HFFc6 (cell line): Measurements from ENCODE around the gene HELLS. TPM values are rescaled to one million over a fixed set of nuclear protein-coding genes. Genes with fewer than 3 reads are reported as not detected.
"Not testable (repeated sequence)": the region's sequence is repeated elsewhere in the genome, so short reads cannot be mapped to it uniquely, and the experiment has no call there.

Experiments used
- DNase-seq: peaks from one replicate; pipeline ENCODE4 v3.0.0-alpha.2; 2018
- H3K27ac Mint-ChIP-seq: 2 replicates; pipeline ENCODE4 v1.8.0; 2020; ENCODE audit warnings: mild to moderate bottlenecking, mixed read lengths
- H3K27me3 Mint-ChIP-seq: 2 replicates; pipeline ENCODE4 v1.8.0; 2021; ENCODE audit warnings: mild to moderate bottlenecking, moderate library complexity, mixed read lengths; ENCODE audit not compliant: insufficient read depth
- H3K36me3 Mint-ChIP-seq: 2 replicates; pipeline ENCODE4 v1.8.0; 2021; ENCODE audit warnings: low read depth, mixed read lengths
- H3K4me1 Mint-ChIP-seq: 2 replicates; pipeline ENCODE4 v1.8.0; 2020; ENCODE audit warnings: low read depth, mixed read lengths
- H3K4me3 Mint-ChIP-seq: 2 replicates; pipeline ENCODE4 v1.8.0; 2020; ENCODE audit warnings: mild to moderate bottlenecking, moderate library complexity, mixed read lengths
- H3K9me3 Mint-ChIP-seq: 2 replicates; pipeline ENCODE4 v1.8.0; 2020; ENCODE audit warnings: mild to moderate bottlenecking, mixed read lengths
- total RNA-seq, 6 experiments: library from RNA; stranded (reverse); fragmentation: NEBNext Ultra II Directional; extraction: Animal tissue kit (Norgen Biotek cat#: 25700); gene quantifications; 2 replicates in 1 of 6; 3 replicates in 5 of 6; pipeline ENCODE4 v1.2.3, GENCODE V29; 2021
- TF ChIP-seq, protein P1 (sequence below): fragments of 200-600 bp; sonication (generic); IDR thresholded peaks from 2 replicates; pipeline ENCODE4 v1.5.0; 2021; ENCODE audit warnings: antibody characterized with exemption, mild to moderate bottlenecking

Gene HELLS
- total RNA-seq, 6 experiments from 2014 or later, result 25.3 to 53.5 (median 50.9) TPM

DNA sequence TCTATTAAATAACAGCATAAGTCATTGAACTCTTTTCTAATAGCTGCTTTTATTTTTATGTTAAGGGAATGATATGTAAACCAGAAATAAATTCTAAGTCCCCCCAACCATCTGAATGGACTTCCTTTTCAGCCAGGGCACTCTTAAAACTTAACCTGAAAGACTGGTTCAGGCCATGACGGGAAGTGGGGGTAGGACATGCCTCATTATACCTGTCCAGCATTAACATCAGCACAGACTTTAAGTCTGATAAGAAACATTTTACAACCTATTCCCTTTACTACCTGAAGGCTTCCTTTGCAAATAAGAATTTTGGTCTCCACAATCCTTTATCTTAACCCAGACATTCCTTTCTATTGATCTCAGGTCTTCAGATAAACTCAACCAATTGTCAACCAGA is 81.9 kb downstream of the HELLS start:
- Mint-ChIP-seq H3K27ac (no peak overlapping the region), H3K36me3 (no peaks in the 10 kb centered on the region), H3K9me3 (no peaks in the 10 kb centered on the region), H3K4me1 (no peaks in the 10 kb centered on the region; the same call in 1 of the 2 replicates), H3K4me3 (no peak overlapping the region), H3K27me3 (no peaks in the 10 kb centered on the region; the same call in 1 of the 2 replicates)
- TF ChIP-seq, protein P1, sequence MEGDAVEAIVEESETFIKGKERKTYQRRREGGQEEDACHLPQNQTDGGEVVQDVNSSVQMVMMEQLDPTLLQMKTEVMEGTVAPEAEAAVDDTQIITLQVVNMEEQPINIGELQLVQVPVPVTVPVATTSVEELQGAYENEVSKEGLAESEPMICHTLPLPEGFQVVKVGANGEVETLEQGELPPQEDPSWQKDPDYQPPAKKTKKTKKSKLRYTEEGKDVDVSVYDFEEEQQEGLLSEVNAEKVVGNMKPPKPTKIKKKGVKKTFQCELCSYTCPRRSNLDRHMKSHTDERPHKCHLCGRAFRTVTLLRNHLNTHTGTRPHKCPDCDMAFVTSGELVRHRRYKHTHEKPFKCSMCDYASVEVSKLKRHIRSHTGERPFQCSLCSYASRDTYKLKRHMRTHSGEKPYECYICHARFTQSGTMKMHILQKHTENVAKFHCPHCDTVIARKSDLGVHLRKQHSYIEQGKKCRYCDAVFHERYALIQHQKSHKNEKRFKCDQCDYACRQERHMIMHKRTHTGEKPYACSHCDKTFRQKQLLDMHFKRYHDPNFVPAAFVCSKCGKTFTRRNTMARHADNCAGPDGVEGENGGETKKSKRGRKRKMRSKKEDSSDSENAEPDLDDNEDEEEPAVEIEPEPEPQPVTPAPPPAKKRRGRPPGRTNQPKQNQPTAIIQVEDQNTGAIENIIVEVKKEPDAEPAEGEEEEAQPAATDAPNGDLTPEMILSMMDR, result no peak
- DNase-seq, result no peak

DNA sequence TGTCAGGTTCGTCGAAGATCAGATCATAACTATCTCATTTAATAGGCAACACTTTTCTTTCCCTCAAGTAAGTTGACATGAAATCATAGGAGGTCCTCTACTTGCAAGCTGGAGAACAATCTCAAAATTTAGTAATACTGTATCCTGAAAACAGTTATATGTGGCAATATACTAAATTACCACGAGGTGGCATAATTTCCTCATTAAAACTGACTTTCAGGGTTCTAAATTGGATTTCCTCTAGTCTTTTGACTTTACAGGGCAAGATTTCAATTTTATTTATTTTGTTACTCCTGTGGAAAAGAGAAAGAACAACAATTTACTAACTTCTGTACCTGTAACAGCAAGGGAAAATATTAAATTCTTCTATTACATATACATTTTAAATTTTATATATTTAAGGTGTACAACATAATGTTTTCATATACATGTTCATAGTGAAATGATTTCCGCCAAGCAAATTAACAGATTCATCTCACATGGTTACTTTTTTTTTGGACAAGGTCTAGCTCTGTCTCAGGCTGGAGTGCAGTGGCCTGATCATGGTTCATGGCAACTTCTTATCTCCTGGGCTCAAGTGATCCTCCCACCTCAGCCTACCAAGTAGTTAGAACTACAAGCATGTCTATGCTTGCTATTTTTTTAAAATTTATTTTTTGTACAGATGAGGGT is 84.6 kb downstream of the HELLS start:
- DNase-seq, result peak; percentile 12
- no peak overlapping the region for H3K4me3 Mint-ChIP-seq
- no peaks in the 10 kb centered on the region; the same call in 1 of the 2 replicates for H3K27me3 Mint-ChIP-seq
- TF ChIP-seq, protein P1, result peak; percentile 84
- H3K27ac Mint-ChIP-seq, result no peak overlapping the region
- H3K36me3 Mint-ChIP-seq, result no peaks in the 10 kb centered on the region
- no peaks in the 10 kb centered on the region for H3K4me1 Mint-ChIP-seq
- peaks cover 3% of the 10 kb centered on the region; the same call in 1 of the 2 replicates for H3K9me3 Mint-ChIP-seq

DNA sequence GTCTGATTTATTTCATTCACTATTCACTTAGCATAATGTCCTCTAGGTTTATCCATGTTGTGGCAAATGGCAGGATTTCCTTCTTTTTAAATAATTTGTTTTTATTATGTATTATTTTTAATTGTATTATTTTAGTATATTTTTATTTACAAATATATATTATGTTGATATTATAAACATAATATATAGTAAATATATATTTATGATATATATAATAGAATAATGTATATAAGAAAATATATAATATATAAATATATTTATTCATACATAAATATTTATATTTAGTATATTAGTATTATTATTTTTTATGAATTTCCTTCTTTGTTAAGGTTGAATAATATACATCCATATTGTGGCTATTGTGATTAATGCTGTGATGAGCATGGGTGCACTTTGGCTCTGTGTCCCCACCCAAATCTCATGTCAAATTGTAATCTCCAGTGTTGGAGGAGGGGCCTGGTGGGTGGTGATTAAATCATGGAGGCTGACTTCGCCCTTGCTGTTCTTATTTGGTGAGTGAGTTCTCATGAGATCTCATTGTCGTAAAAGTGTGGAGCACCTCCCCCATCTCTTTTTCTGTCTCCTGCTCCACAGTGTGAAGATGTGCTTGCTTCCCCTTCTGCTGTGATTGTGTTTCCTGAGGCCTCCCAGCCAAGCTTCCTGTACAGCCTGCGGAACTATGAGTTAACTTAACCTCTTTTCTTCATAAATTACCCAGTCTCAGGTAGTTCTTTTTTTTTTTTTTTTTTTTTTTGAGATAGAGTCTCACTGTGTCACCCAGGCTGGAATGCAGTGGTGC is 85.7 kb downstream of the HELLS start:
- no peaks in the 10 kb centered on the region; the same call in 1 of the 2 replicates for H3K27me3 Mint-ChIP-seq
- no peaks in the 10 kb centered on the region for H3K36me3 Mint-ChIP-seq
- H3K27ac Mint-ChIP-seq, result no peak overlapping the region
- no peaks in the 10 kb centered on the region for H3K4me1 Mint-ChIP-seq
- H3K4me3 Mint-ChIP-seq, result no peak overlapping the region
- no peak for DNase-seq
- peaks cover 3% of the 10 kb centered on the region; the same call in 1 of the 2 replicates for H3K9me3 Mint-ChIP-seq
- TF ChIP-seq, protein P1, result no peak

DNA sequence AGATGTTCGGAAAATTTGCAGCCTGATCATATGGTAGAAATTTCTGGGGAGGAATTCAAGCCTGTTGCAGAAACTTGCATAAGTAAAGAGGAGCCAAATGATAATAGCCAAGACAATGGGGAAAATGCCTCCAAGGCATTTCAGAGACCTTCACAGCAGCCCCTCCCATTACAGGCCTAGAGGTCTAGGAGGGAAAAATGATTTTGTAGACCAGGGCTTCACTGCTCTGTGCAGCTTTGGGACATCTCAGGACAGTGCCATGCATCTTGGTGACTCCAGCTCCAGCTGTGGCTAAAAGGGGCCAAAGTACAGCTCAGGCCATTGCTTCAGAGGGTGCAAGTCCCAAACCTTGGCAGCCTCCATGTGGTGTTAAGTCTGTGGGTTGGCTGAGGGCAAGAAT is 87.4 kb downstream of the HELLS start:
- TF ChIP-seq, protein P1, result no peak
- H3K4me3 Mint-ChIP-seq, result no peak overlapping the region
- H3K9me3 Mint-ChIP-seq, result peaks cover 9% of the 10 kb centered on the region
- H3K36me3 Mint-ChIP-seq, result peaks cover under 1% of the 10 kb centered on the region; the same call in 1 of the 2 replicates
- H3K27me3 Mint-ChIP-seq, result no peaks in the 10 kb centered on the region; the same call in 1 of the 2 replicates
- no peaks in the 10 kb centered on the region for H3K4me1 Mint-ChIP-seq
- DNase-seq, result no peak
- H3K27ac Mint-ChIP-seq, result no peak overlapping the region

DNA sequence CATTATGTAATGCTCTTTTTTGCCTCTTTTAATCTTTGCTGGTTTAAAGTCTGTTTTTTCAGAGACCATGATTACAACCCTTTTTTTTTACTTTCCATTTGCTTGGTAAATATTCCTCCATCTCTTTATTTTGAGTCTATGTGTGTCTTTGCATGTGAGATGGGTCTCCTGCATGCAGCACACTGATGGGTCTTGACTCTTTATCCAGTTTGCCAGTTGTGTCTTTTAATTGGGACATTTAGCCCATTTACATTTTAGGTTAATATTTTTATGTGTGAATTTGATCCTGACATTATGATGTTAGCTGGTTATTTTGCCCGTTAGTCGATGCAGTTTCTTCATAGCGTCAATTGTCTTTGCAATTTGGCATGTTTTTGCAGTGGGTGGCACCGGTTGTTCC is 92.5 kb downstream of the HELLS start:
- H3K27ac Mint-ChIP-seq, H3K4me3 Mint-ChIP-seq, DNase-seq, H3K27me3 Mint-ChIP-seq, H3K4me1 Mint-ChIP-seq: not testable (repeated sequence)
- H3K9me3 Mint-ChIP-seq, result peaks cover 21% of the 10 kb centered on the region
- peaks cover 11% of the 10 kb centered on the region; the same call in 1 of the 2 replicates for H3K36me3 Mint-ChIP-seq

DNA sequence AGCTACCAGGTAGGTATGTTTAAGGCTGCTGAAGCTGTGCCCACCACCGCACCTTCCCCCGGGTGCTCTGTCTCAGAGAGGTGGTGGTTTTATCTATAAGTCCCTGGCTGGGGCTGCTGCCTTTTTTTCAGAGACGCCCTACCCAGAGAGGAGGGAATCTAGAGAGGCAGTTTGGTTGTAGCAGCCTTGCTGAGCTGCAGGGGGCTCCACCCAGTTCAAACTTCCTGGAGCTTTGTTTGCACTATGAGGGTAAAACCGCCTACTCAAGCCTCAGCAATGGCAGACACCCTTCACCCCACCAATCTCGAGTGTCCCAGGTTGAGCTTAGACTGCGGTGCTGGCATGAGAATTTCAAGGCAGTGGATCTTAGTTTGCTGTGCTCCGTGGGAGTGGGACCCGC is 94.3 kb downstream of the HELLS start:
- Mint-ChIP-seq H3K36me3 (peaks cover 11% of the 10 kb centered on the region; the same call in 1 of the 2 replicates), H3K27me3 (no peaks in the 10 kb centered on the region), H3K9me3 (peaks cover 21% of the 10 kb centered on the region), H3K4me3 (no peak overlapping the region), H3K4me1 (peaks cover 8% of the 10 kb centered on the region), H3K27ac (no peak overlapping the region)
- no peak for DNase-seq
- TF ChIP-seq, protein P1, result no peak
